Endodermal cell (in vitro differentiated cells): ENCODE data around the gene CLEC3B. TPM values are rescaled to one million over a fixed set of nuclear protein-coding genes. Genes with fewer than 3 reads are reported as not detected.

Experiments
- DNase-seq: peaks from one replicate; pipeline ENCODE4 v3.0.0-alpha.2; 2017
- H3K27ac ChIP-seq: 2 replicates; pipeline ENCODE4 v1.5.1; 2013; ENCODE audit warnings: mild to moderate bottlenecking, low read depth, low read length, moderate library complexity
- H3K27me3 ChIP-seq: 2 replicates; pipeline ENCODE4 v1.6.1; 2013; ENCODE audit warnings: mild to moderate bottlenecking, low read length, moderate library complexity; ENCODE audit not compliant: insufficient read depth, control insufficient read depth, poor library complexity, severe bottlenecking
- H3K36me3 ChIP-seq: 2 replicates; pipeline ENCODE4 v1.7.0; 2013; ENCODE audit warnings: mild to moderate bottlenecking, low read length, moderate library complexity; ENCODE audit not compliant: control insufficient read depth, insufficient read depth
- H3K4me1 ChIP-seq: one replicate; pipeline ENCODE4 v1.7.0; 2013; ENCODE audit warnings: low read length; ENCODE audit not compliant: control insufficient read depth, insufficient read depth
- H3K4me3 ChIP-seq: 2 replicates; pipeline ENCODE4 v1.5.1; 2013; ENCODE audit warnings: mild to moderate bottlenecking, low read length, moderate library complexity
- H3K9ac ChIP-seq: 2 replicates; pipeline ENCODE4 v1.6.1; 2013; ENCODE audit warnings: mild to moderate bottlenecking, low read length, moderate library complexity; ENCODE audit not compliant: poor library complexity, severe bottlenecking; ENCODE audit errors: extremely low read depth
- H3K9me3 ChIP-seq: 2 replicates; pipeline ENCODE4 v1.6.1; 2013; ENCODE audit warnings: mild to moderate bottlenecking, low read length, moderate library complexity; ENCODE audit not compliant: control insufficient read depth
- H3K27ac Mint-ChIP-seq: 2 replicates; pipeline ENCODE4 v1.8.0; 2020; ENCODE audit warnings: mixed read lengths
- H3K27me3 Mint-ChIP-seq: 2 replicates; pipeline ENCODE4 v1.8.0; 2021; ENCODE audit warnings: mild to moderate bottlenecking, mixed read lengths; ENCODE audit not compliant: insufficient read depth
- H3K36me3 Mint-ChIP-seq: 2 replicates; pipeline ENCODE4 v1.8.0; 2020; ENCODE audit warnings: low read depth, mixed read lengths
- H3K4me1 Mint-ChIP-seq: 2 replicates; pipeline ENCODE4 v1.8.0; 2020; ENCODE audit warnings: mixed read lengths
- H3K4me3 Mint-ChIP-seq: 2 replicates; pipeline ENCODE4 v1.8.0; 2020; ENCODE audit warnings: mild to moderate bottlenecking, moderate library complexity, mixed read lengths
- H3K9me3 Mint-ChIP-seq: 2 replicates; pipeline ENCODE4 v1.8.0; 2020; ENCODE audit warnings: mild to moderate bottlenecking, mixed read lengths
- WGBS, 2 experiments: methylation state at CpG; one replicate each; pipeline versions ENCODE4 v1.1.5 to v1.1.7; 2013; ENCODE audit warnings: missing lambda C conversion rate in 2 of 2, mixed read lengths in 1 of 2; ENCODE audit not compliant: insufficient coverage in 1 of 2, insufficient read length in 1 of 2; 5-methylcytosine and 5-hydroxymethylcytosine counted together
- total RNA-seq, 2 donors: library from RNA; stranded (reverse); fragmentation: NEBNext Ultra II Directional in 1 of 2; extraction: Animal tissue kit (Norgen Biotek cat#: 25700) in 1 of 2; gene quantifications; 2 replicates in 1 of 2; 3 replicates in 1 of 2; pipeline ENCODE4 v1.2.1, GENCODE V29; 2021
- TF ChIP-seq, protein P1 (sequence below): fragments of 200-600 bp; sonication (generic); conservative IDR thresholded peaks from 2 replicates; pipeline ENCODE4 v1.5.0; 2021; ENCODE audit warnings: antibody characterized with exemption, mild to moderate bottlenecking

Gene CLEC3B
- total RNA-seq, 2 donors from 2014 or later, result not detected

DNA sequence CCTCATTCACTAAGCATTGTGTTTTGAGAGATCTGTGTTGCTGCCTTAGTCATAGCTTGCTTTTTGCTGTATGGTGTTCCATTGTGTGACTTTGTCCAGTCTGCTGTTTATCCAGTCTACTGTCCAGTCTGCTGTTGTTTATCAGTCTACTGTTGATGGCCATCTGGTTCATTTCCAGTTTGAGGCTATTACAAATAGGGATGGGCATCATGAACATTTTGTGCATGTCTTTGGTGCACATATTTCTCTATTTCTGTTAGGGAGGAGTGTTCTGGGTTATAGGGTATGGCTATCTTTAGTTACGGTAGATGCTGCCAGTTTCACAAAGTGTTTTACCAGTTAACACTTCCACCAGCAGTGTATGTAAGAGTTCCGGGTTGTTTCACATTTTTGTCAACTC, 22.2 kb upstream of the CLEC3B start:
- no peaks in the 10 kb centered on the region for H3K4me1 Mint-ChIP-seq
- no peak overlapping the region for H3K9ac ChIP-seq
- H3K9me3 ChIP-seq, result peaks cover 23% of the 10 kb centered on the region
- H3K4me1 ChIP-seq, result no peaks in the 10 kb centered on the region
- peaks cover 30% of the 10 kb centered on the region for H3K9me3 Mint-ChIP-seq
- H3K36me3 Mint-ChIP-seq, result peaks cover 81% of the 10 kb centered on the region
- TF ChIP-seq, protein P1, sequence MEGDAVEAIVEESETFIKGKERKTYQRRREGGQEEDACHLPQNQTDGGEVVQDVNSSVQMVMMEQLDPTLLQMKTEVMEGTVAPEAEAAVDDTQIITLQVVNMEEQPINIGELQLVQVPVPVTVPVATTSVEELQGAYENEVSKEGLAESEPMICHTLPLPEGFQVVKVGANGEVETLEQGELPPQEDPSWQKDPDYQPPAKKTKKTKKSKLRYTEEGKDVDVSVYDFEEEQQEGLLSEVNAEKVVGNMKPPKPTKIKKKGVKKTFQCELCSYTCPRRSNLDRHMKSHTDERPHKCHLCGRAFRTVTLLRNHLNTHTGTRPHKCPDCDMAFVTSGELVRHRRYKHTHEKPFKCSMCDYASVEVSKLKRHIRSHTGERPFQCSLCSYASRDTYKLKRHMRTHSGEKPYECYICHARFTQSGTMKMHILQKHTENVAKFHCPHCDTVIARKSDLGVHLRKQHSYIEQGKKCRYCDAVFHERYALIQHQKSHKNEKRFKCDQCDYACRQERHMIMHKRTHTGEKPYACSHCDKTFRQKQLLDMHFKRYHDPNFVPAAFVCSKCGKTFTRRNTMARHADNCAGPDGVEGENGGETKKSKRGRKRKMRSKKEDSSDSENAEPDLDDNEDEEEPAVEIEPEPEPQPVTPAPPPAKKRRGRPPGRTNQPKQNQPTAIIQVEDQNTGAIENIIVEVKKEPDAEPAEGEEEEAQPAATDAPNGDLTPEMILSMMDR, result no peak
- no peak overlapping the region for H3K4me3 ChIP-seq
- peaks cover 88% of the 10 kb centered on the region for H3K36me3 ChIP-seq
- H3K27ac ChIP-seq, result no peak overlapping the region
- no peak for DNase-seq
- WGBS, 2 experiments, result 70 to 97% methylated on average over 2 of the region's 2 CpGs
- no peaks in the 10 kb centered on the region for H3K27me3 Mint-ChIP-seq
- no peaks in the 10 kb centered on the region for H3K27me3 ChIP-seq
- no peak overlapping the region for H3K27ac Mint-ChIP-seq
- H3K4me3 Mint-ChIP-seq, result no peak overlapping the region

DNA sequence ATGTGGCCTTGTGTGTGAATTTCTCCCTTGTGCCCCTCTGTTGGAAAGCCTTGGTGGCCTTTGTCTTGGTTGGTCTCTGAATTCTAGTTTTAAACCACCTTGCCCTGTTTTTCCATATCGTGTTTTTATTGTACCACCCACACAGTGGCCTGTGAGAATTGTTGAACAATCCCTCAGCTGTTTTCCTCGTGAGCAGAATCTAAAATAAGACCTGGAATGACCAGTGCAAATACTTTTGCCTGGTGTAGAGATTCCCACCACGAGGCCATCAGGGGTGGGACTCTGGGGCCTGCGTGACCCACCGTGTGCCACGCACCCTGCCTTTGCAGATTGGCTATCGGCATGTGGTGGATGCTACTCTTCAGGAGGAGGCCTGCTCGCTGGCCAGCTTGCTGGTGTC, 19.0 kb upstream of the CLEC3B start:
- Histone ChIP-seq H3K27me3 (no peaks in the 10 kb centered on the region), H3K27ac (no peak overlapping the region), H3K4me1 (peaks cover 12% of the 10 kb centered on the region), H3K9me3 (peaks cover 23% of the 10 kb centered on the region), H3K36me3 (peaks cover 77% of the 10 kb centered on the region), H3K4me3 (no peak overlapping the region), H3K9ac (no peak overlapping the region)
- WGBS, 2 experiments, result 94 to 99% methylated on average over 8 of the region's 8 CpGs
- peaks cover 81% of the 10 kb centered on the region for H3K36me3 Mint-ChIP-seq
- H3K27ac Mint-ChIP-seq, result no peak overlapping the region
- TF ChIP-seq, protein P1, result no peak
- peaks cover 30% of the 10 kb centered on the region for H3K9me3 Mint-ChIP-seq
- H3K4me1 Mint-ChIP-seq, result peaks cover 3% of the 10 kb centered on the region
- no peak for DNase-seq
- H3K27me3 Mint-ChIP-seq, result no peaks in the 10 kb centered on the region
- H3K4me3 Mint-ChIP-seq, result no peak overlapping the region

DNA sequence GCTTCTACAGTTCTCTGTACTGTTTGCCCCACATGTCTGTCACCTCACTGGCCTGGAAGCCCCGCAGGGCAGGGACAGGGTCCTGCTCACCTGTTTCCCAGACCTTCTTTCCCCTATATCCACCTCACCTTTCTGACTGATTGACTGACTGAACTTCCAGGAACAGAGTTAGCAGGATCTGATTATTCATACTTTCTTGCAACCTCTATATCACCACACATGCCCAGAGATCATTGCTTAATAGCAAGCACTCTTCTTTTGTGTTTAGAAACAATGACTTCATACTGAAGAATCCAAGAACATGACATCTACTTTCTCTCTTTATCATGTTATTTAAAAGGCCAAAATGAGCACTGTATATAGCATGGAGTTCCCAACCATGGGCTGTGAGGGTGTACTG, 18.0 kb upstream of the CLEC3B start:
- H3K9ac ChIP-seq, result no peak overlapping the region
- Mint-ChIP-seq H3K27me3 (no peaks in the 10 kb centered on the region), H3K9me3 (peaks cover 29% of the 10 kb centered on the region), H3K36me3 (peaks cover 79% of the 10 kb centered on the region), H3K27ac (no peak overlapping the region), H3K4me3 (no peak overlapping the region), H3K4me1 (peaks cover 3% of the 10 kb centered on the region)
- peaks cover 12% of the 10 kb centered on the region for H3K4me1 ChIP-seq
- H3K9me3 ChIP-seq, result peaks cover 23% of the 10 kb centered on the region
- no peaks in the 10 kb centered on the region for H3K27me3 ChIP-seq
- H3K4me3 ChIP-seq, result no peak overlapping the region
- peaks cover 77% of the 10 kb centered on the region for H3K36me3 ChIP-seq
- no peak overlapping the region for H3K27ac ChIP-seq
- TF ChIP-seq, protein P1, result no peak
- whole genome bisulfite sequencing, 2 experiments, result 90% methylated on average over 1 of the region's 1 CpG; no CpG with 5 or more reads in 1 of the 2 experiments
- no peak for DNase-seq
